UCSD-AML1 (cell line): ENCODE data around the gene LAMTOR1.
"Not testable (repeated sequence)": the region's sequence is repeated elsewhere in the genome, so short reads cannot be mapped to it uniquely, and the experiment has no call there.

Source experiments
- DNase-seq: peaks from one replicate; lab custom pipeline; 2025; ENCODE audit not compliant: unreplicated experiment; lab: John Stamatoyannopoulos, UW

The LAMTOR1 gene

DNA sequence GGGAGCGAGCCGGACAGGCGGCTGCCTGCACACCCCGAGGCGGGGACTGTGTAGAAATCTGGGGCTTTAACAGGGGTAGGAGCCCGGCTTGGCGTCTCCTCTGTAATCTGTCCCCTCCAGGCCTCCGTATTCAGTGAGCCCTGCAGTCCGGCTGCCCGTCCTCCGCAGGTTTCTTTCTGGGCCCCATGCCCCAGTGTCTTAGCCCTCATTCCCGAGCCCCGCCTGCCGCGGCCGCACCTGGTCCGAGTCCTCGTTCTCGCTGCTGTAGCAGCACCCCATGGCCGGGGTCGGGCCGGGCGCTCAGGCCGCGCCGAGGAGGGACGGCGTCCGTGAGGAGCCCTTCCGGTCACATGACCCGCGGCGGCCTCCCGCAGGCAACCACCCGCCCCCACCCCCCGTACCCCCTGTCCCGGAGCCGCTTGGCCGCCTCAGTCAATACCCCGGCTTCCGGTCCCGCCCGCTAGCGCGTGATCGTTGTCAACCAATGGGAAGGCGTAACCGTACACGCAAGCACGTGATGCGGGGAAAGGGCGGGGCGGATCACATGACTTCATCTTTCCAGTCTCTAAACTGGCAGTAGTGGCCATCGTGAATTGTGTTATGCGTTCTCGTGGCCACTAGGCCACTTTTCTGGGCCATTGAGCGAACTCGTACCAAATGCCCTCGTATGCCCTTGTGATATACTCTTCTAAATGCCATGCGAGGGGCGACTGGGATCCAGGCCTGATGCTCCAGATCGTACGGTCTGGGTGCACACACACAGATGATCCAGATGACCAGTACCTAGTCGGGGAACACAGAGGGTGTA, at the start of gene LAMTOR1:
TSS of gene LAMTOR1 (minus strand) at position 352 of the 808 bp plus-strand sequence. CDS start at position 279, 73 bp downstream.
- DNase-seq, result peak; percentile 99

DNA sequence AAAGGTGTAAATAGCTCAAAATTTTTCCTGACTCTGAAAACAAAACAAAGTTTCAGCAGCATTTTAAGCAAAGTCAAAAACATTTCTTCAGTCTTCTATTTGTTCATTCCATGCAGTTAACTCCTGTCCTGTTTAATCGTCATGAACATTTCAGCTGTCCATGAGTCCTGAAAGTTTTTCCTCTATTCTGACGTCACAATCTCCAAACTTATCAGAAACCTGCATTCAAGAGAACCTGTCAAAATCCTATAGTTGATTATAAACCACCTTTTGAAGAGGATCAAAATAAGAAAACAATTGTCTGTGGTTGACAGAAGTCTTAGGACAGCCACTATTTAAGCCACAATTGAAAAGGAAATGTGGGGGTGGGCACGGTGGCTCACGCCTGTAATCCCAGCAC, 47.8 kb upstream of the LAMTOR1 start:
- no peak for DNase-seq

DNA sequence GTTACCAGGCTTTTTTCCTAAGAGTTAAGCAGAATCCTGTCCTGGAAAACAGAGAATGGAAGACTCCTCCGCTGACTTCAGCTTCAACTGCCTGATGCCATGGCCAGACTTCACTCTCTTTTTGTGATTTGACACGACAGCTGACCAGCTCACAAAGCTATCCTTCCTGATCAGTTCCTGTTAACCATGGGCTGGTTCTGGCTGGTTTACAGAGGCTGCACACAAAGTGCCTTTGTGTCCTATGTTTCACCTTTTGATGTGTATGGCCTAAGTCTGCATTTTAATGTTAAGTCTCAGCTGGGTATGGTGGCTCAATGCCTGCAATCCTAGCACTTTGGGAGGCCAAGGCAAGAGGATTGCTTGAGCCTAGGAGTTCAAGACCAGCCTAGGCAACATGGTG, 43.5 kb upstream of the LAMTOR1 start:
- no peak for DNase-seq

DNA sequence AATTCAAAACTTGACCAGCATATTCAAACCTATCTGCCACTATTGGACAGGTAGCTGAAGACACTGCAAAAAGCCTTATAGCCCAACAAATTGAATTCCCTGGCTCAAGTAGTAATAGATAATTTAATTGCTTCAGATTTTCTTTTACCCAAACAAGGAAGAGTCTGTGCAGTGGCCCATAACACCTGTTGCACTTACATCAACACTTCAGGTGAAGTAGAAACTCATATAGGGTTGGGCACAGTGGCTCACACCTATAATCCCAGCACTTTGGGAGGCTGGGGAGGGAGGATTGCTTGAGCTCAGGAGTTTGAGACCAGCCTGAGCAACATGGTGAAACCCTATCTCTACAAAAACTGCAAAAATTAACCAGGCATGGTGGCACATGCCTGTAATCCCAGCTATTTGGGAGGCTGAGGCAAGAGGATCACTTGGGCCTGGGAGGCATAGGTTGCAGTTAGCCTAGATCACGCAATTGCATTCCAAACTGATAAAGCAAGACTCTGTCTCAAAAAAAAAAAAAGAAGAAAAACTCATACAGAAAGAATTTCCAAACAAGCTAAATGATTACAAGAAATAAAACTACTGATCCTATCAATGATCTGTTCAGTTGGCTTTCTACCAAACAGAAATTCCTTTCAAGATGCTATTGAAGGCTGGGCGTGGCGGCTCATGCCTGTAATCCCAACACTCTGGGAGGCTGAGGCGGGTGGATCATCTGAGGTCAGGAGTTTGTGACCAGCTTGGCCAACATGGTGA, 41.9 kb upstream of the LAMTOR1 start:
- DNase-seq, result no peak

DNA sequence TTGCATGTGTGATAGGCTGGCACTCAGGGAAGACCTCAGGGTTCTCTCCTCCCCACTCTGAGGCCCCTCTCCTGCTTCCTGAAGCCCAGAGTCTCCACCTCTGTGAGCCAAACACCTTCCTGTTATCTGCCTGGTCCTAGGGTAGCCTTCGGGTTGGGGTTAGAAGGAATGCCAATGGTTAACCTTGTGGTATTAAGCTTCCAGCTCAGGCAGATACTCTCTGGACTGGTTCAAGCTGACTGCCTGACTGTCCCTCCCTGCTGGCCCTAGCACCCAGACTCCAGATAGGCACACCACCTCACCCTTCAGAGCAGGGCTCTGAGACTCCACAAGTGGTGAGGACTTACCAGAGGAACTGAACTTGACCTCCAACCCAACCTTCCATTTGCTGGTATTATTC, 39.4 kb upstream of the LAMTOR1 start:
- not testable (repeated sequence) for DNase-seq

DNA sequence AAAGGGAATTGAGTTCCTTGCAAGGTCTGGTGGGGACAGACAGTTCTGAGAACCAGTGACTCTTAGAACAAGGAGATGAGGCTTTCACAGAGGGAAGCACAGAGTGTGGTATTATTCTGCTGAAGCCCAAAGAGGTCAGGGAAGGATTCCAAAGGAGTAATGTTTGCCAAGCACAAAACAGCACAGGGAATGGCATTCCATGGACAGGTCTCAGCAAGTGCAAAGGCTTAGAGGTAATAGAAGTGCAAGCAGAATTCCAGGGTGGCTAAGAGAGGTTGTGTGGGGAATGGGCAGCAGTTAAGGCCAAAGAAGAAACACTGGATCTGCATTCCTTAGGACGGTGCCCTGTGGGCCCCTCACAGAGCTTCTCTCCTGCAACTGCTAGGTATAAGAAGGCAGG, 39.0 kb upstream of the LAMTOR1 start:
- DNase-seq, result not testable (repeated sequence)

DNA sequence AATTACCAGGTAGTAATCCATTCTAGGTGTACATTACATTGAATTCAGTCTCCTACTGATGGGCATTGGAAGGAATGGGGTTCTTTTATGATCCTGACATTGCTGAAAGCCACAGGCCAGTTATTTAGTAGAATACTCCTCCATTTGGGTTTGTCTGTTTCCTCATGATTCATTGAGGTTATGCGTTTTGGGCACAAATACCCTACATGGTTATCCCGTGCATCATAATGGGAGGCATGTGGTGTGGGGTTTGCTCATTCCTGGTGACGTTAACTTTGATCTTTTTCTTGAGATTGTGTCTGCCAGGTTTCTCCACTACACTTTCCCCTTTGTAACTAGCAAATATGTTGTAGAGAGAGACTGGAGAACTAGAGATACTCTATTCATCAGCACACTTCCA, 38.0 kb upstream of the LAMTOR1 start:
- no peak for DNase-seq

DNA sequence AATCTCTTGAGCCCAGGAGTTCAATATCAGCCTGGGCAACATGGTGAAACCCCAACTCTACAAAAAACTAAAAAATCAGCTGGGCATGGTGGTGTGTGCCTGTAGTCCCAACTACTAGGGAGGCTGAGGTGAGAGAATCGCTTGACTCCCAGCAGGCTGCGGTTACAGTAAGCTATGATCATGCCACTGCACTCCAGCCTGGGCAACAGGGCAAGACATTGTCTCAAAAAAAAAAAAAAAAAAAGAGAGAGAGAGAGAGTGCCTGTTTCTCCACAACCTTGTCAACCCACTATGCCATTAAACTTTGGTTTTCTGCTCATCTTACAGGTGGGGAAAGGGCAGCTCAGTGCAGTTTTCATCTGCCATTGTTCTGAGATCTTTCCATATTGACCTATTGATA, 37.6 kb upstream of the LAMTOR1 start:
- no peak for DNase-seq

DNA sequence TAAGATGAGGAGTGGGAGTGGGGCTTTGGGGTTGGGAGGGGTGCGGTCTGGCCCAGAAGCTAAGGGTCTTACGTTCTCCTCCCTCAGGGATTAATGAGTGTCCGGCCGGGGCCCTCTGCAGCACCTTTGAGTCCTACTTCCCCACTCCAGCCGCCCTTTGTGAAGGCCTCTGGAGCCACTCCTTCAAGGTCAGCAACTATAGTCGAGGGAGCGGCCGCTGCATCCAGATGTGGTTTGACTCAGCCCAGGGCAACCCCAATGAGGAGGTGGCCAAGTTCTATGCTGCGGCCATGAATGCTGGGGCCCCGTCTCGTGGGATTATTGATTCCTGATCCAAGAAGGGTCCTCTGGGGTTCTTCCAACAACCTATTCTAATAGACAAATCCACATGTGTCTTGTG, 36.4 kb upstream of the LAMTOR1 start:
- no peak for DNase-seq

DNA sequence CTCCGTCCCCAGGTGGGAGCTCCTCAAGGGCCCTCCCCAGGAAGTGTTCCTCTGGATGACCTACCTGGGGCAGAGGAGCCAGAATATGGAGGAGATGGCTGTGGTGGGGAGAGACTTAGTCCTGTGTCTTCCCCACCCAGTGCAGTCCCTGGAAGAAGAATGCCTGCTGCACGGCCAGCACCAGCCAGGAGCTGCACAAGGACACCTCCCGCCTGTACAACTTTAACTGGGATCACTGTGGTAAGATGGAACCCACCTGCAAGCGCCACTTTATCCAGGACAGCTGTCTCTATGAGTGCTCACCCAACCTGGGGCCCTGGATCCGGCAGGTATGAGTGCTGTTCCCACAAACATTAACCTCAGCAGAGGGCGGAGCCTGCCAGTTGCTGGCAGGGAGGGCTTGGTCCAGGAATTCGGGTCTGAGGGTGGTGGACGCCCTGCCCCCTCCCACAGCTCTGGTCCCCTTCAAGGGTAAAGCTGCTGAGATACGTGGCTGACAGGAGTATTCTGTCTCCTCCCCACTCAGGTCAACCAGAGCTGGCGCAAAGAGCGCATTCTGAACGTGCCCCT, 35.8 kb upstream of the LAMTOR1 start:
- DNase-seq, result no peak

DNA sequence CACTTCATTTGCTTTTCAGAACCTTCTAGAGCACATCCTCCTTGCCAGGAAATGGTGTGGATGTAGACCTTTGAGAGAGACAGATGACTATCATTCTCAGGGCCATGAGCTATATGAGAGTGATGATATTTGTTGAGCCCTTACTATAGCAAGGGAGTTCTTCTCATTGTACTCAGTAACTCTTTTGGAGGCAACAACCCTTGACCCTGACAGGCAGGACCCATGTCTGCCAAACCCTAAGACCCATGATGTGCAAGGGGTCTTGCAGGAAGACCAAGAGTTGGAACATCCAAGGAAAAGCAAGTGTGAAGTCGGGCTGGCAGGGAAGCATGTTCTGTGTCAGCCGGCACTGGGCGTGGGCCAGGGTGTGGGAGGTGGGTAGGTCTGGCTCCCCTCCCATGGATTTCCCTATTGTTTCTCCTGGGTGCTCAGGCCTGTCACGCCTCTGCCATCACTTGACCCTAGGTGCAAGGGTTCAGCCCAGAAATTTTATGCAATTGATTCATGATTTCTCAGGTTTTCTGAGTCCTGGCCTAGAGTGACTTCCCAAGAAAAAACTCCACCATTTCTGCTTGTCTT, 33.7 kb upstream of the LAMTOR1 start:
- no peak for DNase-seq

DNA sequence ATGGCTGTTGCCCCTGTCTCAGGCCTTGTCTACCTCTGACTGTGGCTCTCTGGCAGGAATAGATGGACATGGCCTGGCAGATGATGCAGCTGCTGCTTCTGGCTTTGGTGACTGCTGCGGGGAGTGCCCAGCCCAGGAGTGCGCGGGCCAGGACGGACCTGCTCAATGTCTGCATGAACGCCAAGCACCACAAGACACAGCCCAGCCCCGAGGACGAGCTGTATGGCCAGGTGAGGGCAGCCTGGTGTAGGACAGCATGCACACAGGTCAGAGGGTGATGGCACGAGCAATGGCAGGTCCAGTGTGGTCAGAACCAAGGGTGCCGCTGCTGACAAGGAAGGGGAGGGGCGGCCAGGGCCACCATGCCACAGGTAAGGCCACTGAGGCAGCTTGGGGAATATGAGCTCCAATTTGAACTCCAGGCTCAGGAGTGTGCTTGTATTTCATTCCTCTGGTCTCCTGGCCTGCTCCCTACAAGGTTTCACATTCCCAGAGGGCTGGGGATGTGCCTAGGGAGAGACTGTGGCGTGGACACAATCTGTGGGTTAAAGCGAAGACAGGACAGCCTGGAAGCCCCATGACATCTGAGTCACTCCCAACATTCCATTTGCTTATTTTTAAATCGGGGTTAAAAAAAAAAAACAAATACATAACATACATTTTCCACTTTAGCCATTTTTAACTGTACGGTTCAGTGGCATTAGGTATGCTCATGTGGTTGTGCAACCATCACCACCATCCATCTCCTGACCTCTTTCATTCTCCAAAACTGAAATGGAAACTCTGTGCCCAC, 33.0 kb upstream of the LAMTOR1 start:
- DNase-seq, result no peak

DNA sequence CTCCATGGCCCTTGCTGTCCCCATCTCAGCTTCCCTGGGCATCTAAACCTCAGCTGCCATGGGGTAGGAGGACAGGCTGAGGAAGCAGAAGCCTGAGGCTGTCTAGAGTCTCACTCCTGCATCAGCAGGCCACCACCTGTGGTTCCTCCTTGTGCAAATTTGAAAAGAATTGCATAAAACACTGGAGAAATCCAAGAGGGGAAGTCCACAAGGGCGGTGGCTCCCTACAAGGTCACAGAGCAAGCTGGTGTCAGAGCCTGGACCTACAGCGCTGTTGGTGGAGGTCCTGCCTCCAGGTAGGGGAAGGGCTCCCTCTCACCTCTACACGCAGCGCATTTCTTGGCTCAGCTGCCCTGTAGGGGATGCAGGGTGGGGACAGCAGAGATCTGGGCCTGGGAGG, 32.4 kb upstream of the LAMTOR1 start, which contains the start of gene FOLR3:
TSS of gene FOLR3 (plus strand) at position 253 of the 400 bp plus-strand sequence. CDS start 228 bp downstream, outside the sequence.
- not testable (repeated sequence) for DNase-seq

DNA sequence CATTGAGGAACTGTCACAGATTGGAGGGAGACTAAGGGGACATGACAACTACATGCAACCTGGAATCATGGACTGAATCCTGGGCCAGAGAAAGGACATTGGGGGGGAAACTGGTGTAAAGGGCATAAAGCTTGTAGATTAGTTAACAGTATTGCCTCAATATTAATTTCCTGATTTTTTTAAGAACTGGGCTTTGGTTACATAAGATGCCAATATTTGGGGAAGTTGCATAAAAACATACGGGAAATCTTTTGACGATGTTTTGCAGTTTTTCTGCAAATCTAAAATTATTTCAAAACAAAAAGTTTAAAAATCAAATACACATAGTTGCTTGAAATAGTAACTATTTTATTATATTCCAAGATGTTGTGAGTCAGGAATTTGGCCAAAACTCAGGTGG, 29.5 kb upstream of the LAMTOR1 start:
- DNase-seq, result no peak

DNA sequence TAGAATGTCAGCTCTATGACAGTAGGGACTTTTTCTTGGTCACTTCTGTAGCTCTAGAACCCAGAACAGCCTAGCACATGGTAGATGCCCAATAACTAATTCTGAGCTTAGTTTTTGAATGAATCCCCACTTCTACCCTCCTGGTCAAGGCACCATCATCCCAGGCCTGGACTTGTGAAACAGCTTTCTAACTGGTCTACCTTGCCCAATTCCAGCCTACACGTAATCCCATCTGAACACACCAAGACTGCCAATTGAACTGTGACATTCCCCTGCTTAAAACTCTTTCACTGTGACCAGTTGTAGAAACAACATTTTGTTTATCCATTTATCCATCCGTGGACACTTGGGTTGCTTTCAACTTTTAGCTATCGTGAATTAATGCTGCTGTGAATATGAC, 26.3 kb upstream of the LAMTOR1 start:
- DNase-seq, result no peak

DNA sequence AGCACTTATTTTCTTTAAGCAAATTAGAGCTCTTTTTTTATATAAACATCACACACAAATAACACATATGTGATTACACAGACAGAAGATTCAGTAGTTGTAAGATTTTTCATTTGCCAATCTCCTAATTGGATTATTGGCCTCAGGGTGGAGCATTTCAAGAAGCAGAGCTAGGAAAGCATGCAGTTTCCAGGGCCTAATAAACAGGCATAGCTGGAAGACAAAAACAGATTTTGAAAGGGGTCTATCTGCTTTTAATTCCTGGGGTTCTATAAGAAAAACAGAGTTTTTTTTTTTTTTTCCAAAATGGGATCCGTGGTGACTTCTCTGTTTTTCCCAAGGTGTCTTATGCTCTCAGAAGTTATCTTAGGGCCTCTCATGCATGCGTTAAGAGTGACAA, 24.8 kb upstream of the LAMTOR1 start:
- DNase-seq, result no peak

DNA sequence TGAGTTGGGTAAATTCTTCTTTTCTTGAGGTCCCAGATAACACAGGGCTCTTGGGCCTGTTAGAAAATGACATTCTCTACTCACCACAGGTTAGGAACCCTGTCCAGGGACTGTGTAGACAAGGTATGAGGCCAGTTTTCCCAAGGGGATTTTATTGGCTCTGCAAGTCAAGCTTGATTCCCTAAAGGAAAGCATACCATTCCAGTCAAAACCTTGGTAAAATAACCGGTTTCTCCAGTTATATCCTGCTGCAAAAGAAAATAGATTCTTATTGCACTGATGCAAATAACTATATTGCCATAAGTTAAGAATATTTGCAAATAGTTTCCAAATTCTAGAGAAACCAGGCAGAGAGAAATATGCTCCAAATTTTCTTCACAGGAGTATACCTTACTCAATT, 22.9 kb upstream of the LAMTOR1 start:
- no peak for DNase-seq

DNA sequence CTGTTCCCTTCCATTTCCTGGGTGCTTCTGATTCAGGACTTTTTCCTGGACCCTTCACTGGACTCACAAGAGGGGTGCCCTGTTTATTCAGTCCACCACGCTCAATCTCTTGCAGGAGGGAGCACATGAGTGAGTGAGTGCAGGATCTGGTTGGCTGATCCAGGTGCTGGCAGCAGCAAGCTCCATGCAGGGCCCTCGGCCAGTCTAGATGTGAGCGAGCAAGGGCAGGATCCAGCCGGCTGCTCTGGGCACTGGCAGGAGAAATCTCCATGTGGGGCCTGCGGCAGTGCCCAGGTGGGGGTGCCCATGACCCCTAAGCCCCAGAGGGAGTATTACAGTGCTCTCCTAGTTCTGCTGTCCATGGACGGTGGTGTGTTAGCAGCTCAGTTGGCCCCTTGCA, 20.9 kb upstream of the LAMTOR1 start:
- no peak for DNase-seq

DNA sequence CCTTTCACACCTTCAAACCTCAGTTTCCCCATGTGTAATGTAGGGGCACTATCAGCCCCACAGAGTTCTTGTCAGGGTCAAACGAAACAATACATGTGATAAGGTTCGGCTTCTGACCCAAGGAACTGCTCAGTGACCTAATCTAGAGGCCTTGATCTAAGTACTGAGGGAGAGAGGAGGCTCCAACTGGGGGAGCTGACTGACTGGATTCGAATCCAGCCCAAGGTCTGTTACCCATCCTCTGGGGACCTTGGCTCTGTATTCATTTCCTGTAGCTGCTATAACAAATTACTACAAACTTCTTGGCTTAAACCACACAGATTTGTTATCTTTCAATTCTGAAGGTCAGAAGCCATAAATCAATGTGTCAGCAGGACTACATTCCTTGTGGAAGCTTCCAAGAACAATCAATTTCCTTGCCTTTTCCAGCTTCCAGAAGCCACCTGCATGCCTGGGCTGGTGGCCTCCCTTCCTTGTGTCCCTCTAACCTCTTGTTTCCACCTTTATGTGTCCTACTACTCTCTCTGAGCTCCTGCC, 20.1 kb upstream of the LAMTOR1 start:
- DNase-seq, result no peak

DNA sequence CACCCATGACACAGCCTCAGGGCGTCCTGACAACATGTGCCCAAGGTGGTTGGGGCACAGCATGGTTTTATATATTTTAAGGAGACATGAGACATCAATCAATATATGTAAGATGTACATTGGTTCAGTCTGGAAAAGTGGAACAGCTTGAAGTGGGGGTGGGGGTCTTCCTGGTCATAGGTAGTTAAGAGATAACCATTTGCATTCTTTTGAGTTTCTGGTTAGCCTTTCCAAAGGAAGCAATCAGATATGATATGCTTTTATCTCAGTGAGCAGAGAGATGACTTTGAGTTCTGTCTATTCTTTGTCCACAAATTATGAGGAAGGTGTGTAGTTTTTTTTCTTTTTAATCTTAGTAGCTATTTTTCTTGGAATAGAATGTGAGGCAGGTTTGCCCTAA, 19.5 kb upstream of the LAMTOR1 start:
- DNase-seq, result no peak

DNA sequence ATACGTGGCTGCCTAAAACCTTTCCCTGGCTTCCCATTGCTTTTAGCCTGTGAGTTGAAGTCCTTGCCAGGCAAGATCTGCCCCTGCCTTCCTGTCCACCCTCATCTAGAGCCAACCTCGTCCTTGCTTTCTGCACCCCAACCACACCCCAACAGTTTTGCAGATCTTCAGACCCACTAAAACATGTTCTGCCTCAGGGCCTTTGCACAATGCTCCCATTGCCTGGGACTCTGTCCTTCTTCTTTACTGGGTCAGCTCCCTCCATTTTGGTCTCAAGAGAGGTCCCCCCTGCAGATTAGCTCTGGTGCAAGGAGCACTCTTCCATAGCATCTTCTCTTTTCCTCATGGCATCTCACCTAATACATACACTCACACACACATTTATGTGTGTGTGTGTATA, 17.8 kb upstream of the LAMTOR1 start:
- no peak for DNase-seq
